Measurements from ENCODE around the gene RPL22.

RPL22 gene

GRCh38 chr1:6199298-6200187 is at the start of gene RPL22:
TSS of gene RPL22 (minus strand) at chr1:6199595. CDS start at chr1:6199573, 22 bp downstream.
- peak; percentile 97 to 98 for ATAC-seq

GRCh38 chr1:6248161-6248776 is 48.9 kb upstream of the RPL22 start:
- ATAC-seq, result no peak

GRCh38 chr1:6247651-6248050 is 48.3 kb upstream of the RPL22 start:
- no peak for ATAC-seq

- peak; percentile 62 to 77 for ATAC-seq
Observed at GRCh38 chr1:6246497-6247467, 47.4 kb upstream of the RPL22 start.

GRCh38 chr1:6245869-6246496 is 46.6 kb upstream of the RPL22 start:
- ATAC-seq, result no peak

- ATAC-seq, result peak; percentile 68 to 73
Observed at GRCh38 chr1:6245086-6245868, 45.9 kb upstream of the RPL22 start.

- ATAC-seq, result no peak
Observed at GRCh38 chr1:6244401-6245049, 45.1 kb upstream of the RPL22 start.

GRCh38 chr1:6243993-6244392 is 44.6 kb upstream of the RPL22 start, which contains the start of gene HES3:
TSS of gene HES3 (plus strand) at chr1:6244179. CDS start at chr1:6244366, 187 bp downstream.
- ATAC-seq, result no peak

GRCh38 chr1:6243053-6243834 is 43.8 kb upstream of the RPL22 start:
- no peak for ATAC-seq

GRCh38 chr1:6241887-6242740 is 42.7 kb upstream of the RPL22 start:
- no peak for ATAC-seq

GRCh38 chr1:6241107-6241886 is 41.9 kb upstream of the RPL22 start:
- ATAC-seq, result no peak

GRCh38 chr1:6239950-6240768 is 40.8 kb upstream of the RPL22 start:
- ATAC-seq, result no peak

- ATAC-seq, result no peak
Observed at GRCh38 chr1:6239213-6239752, 39.9 kb upstream of the RPL22 start.

GRCh38 chr1:6237093-6237492 is 37.7 kb upstream of the RPL22 start:
- no peak for ATAC-seq

GRCh38 chr1:6235296-6235677 is 35.9 kb upstream of the RPL22 start:
- ATAC-seq, result peak; percentile 4 to 8

GRCh38 chr1:6234502-6235295 is 35.3 kb upstream of the RPL22 start:
- ATAC-seq, result no peak

Data from activated CD4-positive, CD25-positive, alpha-beta regulatory T cell treated with anti-CD3 and anti-CD28 coated beads, Interleukin-2, amount 50 U/mL, for 24 hours (primary cell).